Ovary (tissue), 3 donors: Measurements from ENCODE around the gene KCTD10.
"Not testable (repeated sequence)": the region's sequence is repeated elsewhere in the genome, so short reads cannot be mapped to it uniquely, and the experiment has no call there.

ENCODE experiments used
- EP300 ChIP-seq: sonication (generic); formaldehyde crosslinking; IDR thresholded peaks from one replicate; pipeline ENCODE4 v1.6.1; 2017; ENCODE audit warnings: antibody characterized with exemption
- POLR2A ChIP-seq: fragments of 450-650 bp; IDR thresholded peaks from one replicate; pipeline ENCODE4 v1.6.1; 2017; ENCODE audit warnings: antibody characterized with exemption, mild to moderate bottlenecking, moderate library complexity
- TF ChIP-seq, protein P1 (sequence below), 3 donors: fragments of 450-650 bp in 2 of 3; fragments of 200-600 bp in 1 of 3; IDR thresholded peaks; one replicate each; pipeline versions ENCODE4 v1.5.1 to v1.8.0; 2016 to 2022; ENCODE audit warnings: antibody characterized with exemption in 3 of 3, mild to moderate bottlenecking in 1 of 3
- donor health status: DM: no; HTN: no; CAD: no.

DNA sequence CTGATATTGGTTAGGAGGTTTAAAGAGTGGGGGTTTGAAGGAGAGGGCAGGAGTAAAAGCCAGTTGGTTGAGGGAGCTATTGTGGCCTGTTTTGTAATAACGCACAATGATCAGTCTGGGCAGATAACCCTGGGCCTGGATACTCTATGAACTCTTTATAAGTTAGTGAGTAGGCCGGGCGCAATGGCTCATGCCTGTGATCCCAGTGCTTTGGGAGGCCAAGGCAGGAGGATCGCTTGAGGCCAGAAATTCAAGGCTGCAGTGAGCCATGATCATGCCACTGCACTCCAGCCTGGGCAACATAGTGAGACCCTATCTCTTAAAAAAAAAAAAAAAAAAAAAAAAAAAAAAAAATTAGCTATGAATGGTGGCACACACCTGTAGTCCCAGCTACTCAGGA lies 71.0 kb downstream of the KCTD10 start:
- TF ChIP-seq, protein P1, sequence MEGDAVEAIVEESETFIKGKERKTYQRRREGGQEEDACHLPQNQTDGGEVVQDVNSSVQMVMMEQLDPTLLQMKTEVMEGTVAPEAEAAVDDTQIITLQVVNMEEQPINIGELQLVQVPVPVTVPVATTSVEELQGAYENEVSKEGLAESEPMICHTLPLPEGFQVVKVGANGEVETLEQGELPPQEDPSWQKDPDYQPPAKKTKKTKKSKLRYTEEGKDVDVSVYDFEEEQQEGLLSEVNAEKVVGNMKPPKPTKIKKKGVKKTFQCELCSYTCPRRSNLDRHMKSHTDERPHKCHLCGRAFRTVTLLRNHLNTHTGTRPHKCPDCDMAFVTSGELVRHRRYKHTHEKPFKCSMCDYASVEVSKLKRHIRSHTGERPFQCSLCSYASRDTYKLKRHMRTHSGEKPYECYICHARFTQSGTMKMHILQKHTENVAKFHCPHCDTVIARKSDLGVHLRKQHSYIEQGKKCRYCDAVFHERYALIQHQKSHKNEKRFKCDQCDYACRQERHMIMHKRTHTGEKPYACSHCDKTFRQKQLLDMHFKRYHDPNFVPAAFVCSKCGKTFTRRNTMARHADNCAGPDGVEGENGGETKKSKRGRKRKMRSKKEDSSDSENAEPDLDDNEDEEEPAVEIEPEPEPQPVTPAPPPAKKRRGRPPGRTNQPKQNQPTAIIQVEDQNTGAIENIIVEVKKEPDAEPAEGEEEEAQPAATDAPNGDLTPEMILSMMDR (IDR thresholded peaks at IDR 0.05) = not testable (repeated sequence)
- TF ChIP-seq EP300, POLR2A: not testable (repeated sequence)
